Chondrocyte (in vitro differentiated cells): ENCODE results near the gene MS4A3. TPM values are rescaled to one million over a fixed set of nuclear protein-coding genes. Genes with fewer than 3 reads are reported as not detected.

Source experiments
- DNase-seq: peaks from one replicate; pipeline ENCODE4 v3.0.0; 2021; ENCODE audit warnings: mixed read lengths, low spot score
- H3K27ac Mint-ChIP-seq: one replicate; pipeline ENCODE4 v1.8.0; 2021; ENCODE audit warnings: mild to moderate bottlenecking, moderate library complexity, mixed read lengths; ENCODE audit not compliant: unreplicated experiment
- H3K27me3 Mint-ChIP-seq: 2 replicates; pipeline ENCODE4 v1.8.0; 2021; ENCODE audit warnings: low read depth, mixed read lengths
- H3K36me3 Mint-ChIP-seq: 2 replicates; pipeline ENCODE4 v1.8.0; 2021; ENCODE audit warnings: low read depth, mixed read lengths
- H3K4me1 Mint-ChIP-seq: 2 replicates; pipeline ENCODE4 v1.8.0; 2021; ENCODE audit warnings: low read depth, mild to moderate bottlenecking, mixed read lengths
- H3K4me3 Mint-ChIP-seq: one replicate; pipeline ENCODE4 v1.8.0; 2021; ENCODE audit warnings: mild to moderate bottlenecking, moderate library complexity, mixed read lengths; ENCODE audit not compliant: unreplicated experiment
- H3K9me3 Mint-ChIP-seq: 2 replicates; pipeline ENCODE4 v1.8.0; 2021; ENCODE audit warnings: low read depth, mixed read lengths
- total RNA-seq: library from RNA; stranded (reverse); gene quantifications from 3 replicates; pipeline ENCODE4 v1.2.1, GENCODE V29; 2021
- TF ChIP-seq, protein P1 (sequence below): fragments of 200-600 bp; sonication (generic); IDR thresholded peaks from 2 replicates; pipeline ENCODE4 v1.5.0; 2021; ENCODE audit warnings: antibody characterized with exemption, mild to moderate bottlenecking, moderate library complexity

MS4A3 gene
- total RNA-seq, 1 donor from 2014 or later = not detected

DNA sequence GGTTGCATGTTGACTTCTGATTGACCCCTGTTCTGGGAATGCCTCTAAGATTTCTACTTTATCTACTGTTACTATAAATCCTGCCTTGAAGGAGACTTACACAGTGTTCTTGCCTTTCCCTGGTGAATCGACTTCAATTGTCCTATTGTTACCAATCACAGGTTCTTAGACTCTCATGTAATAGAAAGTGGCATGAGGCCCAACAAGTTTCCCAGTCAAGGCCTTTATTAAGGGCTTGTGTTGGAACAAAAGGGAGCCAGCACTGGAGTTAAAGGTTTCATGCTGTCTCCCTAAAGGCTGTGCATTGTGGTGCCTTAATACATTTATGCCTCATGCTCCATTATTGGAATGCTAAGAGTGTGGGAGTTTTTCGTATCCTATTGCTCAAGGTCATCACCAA is 55.3 kb downstream of the MS4A3 start:
- H3K36me3 Mint-ChIP-seq = no peaks in the 10 kb centered on the region
- H3K4me1 Mint-ChIP-seq = no peaks in the 10 kb centered on the region
- peaks cover 3% of the 10 kb centered on the region for H3K27me3 Mint-ChIP-seq
- no peak overlapping the region for H3K4me3 Mint-ChIP-seq
- TF ChIP-seq, protein P1, sequence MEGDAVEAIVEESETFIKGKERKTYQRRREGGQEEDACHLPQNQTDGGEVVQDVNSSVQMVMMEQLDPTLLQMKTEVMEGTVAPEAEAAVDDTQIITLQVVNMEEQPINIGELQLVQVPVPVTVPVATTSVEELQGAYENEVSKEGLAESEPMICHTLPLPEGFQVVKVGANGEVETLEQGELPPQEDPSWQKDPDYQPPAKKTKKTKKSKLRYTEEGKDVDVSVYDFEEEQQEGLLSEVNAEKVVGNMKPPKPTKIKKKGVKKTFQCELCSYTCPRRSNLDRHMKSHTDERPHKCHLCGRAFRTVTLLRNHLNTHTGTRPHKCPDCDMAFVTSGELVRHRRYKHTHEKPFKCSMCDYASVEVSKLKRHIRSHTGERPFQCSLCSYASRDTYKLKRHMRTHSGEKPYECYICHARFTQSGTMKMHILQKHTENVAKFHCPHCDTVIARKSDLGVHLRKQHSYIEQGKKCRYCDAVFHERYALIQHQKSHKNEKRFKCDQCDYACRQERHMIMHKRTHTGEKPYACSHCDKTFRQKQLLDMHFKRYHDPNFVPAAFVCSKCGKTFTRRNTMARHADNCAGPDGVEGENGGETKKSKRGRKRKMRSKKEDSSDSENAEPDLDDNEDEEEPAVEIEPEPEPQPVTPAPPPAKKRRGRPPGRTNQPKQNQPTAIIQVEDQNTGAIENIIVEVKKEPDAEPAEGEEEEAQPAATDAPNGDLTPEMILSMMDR = no peak
- H3K27ac Mint-ChIP-seq = no peak overlapping the region
- H3K9me3 Mint-ChIP-seq = no peaks in the 10 kb centered on the region
- DNase-seq = no peak

DNA sequence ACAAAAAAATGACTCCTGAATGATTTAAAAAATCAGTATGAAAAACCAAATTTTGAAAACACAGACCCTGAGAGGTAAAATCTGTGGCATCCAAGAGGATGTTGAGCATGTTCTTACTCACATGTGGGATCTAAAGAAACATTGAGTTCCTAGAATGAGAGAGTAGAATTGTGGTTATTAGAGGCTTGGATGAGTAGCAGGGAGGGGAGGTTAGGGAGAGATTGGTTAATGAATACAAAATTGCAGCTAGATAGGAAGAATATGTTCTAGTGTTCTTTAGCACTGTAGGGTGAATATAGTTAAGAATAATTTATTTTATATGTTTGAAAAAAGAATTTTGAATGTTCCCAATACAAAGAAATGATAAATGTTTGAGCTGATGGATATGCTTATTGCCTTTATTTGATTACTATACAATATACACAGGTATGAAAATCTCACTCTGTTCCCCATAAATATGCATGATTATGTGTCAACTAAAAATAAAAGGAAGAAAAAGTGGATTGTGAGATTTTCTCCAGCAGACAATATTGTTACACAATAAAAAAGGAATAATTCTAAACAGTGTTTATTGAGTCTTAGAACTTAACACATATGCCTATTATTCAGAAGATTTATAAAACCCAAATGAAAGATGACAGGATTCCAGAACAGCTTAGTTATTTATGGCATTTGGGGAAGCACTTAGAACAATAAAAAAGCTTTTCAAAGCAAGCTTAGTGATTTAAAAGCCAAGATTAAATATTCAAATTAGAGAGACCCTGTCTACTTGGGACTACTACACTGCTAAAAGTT is 60.7 kb downstream of the MS4A3 start:
- no peak overlapping the region for H3K27ac Mint-ChIP-seq
- no peak overlapping the region for H3K4me3 Mint-ChIP-seq
- H3K9me3 Mint-ChIP-seq = no peaks in the 10 kb centered on the region
- H3K36me3 Mint-ChIP-seq = no peaks in the 10 kb centered on the region
- H3K4me1 Mint-ChIP-seq = no peaks in the 10 kb centered on the region
- no peak for DNase-seq
- TF ChIP-seq, protein P1 = no peak
- H3K27me3 Mint-ChIP-seq = peaks cover 4% of the 10 kb centered on the region

DNA sequence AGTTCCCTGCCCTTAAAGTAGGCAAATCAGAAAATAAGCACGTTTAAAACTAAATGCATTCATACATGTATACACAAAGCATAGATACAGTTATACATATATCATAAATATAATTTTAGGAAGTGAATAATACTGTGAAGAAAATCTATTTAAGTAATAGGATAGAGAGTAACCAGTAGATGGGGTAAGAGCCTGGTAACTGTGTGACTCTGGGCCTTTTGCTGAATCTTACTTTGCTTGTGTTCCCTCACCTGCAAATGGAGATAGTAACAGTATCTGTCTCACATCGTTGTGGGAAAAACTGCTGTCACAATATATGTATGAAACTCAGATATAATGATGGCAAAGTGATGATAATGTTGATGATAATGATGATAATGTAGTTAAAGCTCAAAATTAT is 61.9 kb downstream of the MS4A3 start:
- DNase-seq = no peak
- peaks cover 4% of the 10 kb centered on the region for H3K27me3 Mint-ChIP-seq
- no peaks in the 10 kb centered on the region for H3K4me1 Mint-ChIP-seq
- TF ChIP-seq, protein P1 = no peak
- no peak overlapping the region for H3K4me3 Mint-ChIP-seq
- H3K36me3 Mint-ChIP-seq = no peaks in the 10 kb centered on the region
- no peaks in the 10 kb centered on the region for H3K9me3 Mint-ChIP-seq
- H3K27ac Mint-ChIP-seq = no peak overlapping the region

DNA sequence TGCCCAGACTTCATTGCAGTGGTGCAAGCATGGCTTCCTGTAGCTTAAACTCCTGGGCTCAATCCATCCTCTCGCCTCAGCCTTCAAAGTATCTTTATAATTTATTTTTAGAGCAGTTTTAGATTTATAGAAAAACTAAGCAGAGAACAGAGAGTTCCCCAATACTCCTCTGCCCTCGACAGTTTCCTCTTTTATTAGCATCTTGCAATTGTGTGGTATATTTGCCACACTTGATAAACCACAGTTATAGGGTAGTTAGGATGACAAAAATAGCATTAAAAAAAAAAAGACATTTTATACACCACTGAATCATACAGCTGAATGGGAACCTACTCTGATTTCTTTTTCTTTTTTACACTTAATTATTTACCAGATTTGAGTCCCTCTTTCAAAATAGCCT is 63.2 kb downstream of the MS4A3 start:
- Mint-ChIP-seq H3K4me1 (no peaks in the 10 kb centered on the region), H3K36me3 (no peaks in the 10 kb centered on the region), H3K27ac (no peak overlapping the region)

More for the DNA sequence above, 63.2 kb downstream of the MS4A3 start:
- Mint-ChIP-seq H3K27me3 (peaks cover 4% of the 10 kb centered on the region), H3K4me3 (no peak overlapping the region), H3K9me3 (no peaks in the 10 kb centered on the region)
- TF ChIP-seq, protein P1 = no peak
- no peak for DNase-seq

Other genes with a start within 250 kb of the MS4A3 start
- 27.6 to 36.2 TPM (median 28.3 TPM) in 3 replicates for gene MRPL16, start 245.9 kb upstream of the MS4A3 start, total RNA-seq
- gene CBLIF, start 211.2 kb upstream of the MS4A3 start, total RNA-seq = not detected in 3 replicates
- not detected in 3 replicates for gene TCN1, start 190.2 kb upstream of the MS4A3 start, total RNA-seq
- gene OOSP3, start 177.9 kb upstream of the MS4A3 start, total RNA-seq = not detected in 3 replicates
- not detected in 3 replicates for gene OOSP1, start 118.2 kb upstream of the MS4A3 start, total RNA-seq
- gene OOSP4A, start 92.6 kb upstream of the MS4A3 start, total RNA-seq = not detected in 3 replicates
- not detected in 3 replicates for gene OOSP4B, start 39.5 kb upstream of the MS4A3 start, total RNA-seq
- not detected in 3 replicates for gene OOSP2, start 16.3 kb upstream of the MS4A3 start, total RNA-seq
- not detected in 3 replicates for gene MS4A2, start 32.0 kb downstream of the MS4A3 start, total RNA-seq
- gene MS4A6A, start 126.4 kb downstream of the MS4A3 start, total RNA-seq = not detected in 3 replicates
- gene MS4A4E, start 186.5 kb downstream of the MS4A3 start, total RNA-seq = 0.20 TPM in 1 of 3 replicates, not detected in the others
- not detected in 3 replicates for gene MS4A4A, start 224.0 kb downstream of the MS4A3 start, total RNA-seq